ENCODE results near the gene TRPM3.

TRPM3 gene

GRCh38 chr9:70813141-70813540 is 308.3 kb downstream of the TRPM3 start:
- Histone ChIP-seq H3K4me3 (ENCODE audit: extremely low read depth, insufficient read depth, low read length, poor library complexity, severe bottlenecking) (no peak overlapping the region), H3K4me1 (ENCODE audit: control insufficient read depth, insufficient read depth, low read length, poor library complexity, severe bottlenecking) (no peaks in the 10 kb centered on the region), H3K9me3 (ENCODE audit: control insufficient read depth, low read length) (peaks cover 3% of the 10 kb centered on the region), H3K36me3 (ENCODE audit: control insufficient read depth, insufficient read depth, low read length) (no peaks in the 10 kb centered on the region), H3K27ac (ENCODE audit: low read depth, low read length, severe bottlenecking) (no peak overlapping the region)
- WGBS, 2 experiments (ENCODE audit: insufficient coverage in 2 of 2): no CpG with 5 or more reads among the region's 2 CpGs

DNA sequence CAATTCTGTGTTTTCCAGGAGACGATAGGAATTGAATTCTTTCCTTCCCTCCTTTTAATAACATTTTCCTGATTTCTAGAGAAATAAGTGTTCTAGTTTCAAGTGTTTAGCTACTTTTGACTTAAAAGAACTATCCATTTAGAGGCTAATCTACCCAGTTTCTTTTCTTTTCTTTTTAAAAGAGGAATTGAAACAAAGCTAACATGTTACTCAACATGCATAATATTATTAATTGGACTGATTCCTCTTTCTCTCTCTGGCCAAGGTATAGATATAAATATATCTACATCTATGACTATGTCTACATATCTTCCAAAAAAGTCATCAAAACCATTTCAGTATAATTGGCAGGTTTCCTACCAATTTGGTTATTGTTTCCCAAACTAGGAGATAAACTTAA is 309.8 kb downstream of the TRPM3 start:
- Histone ChIP-seq H3K27ac (ENCODE audit: low read depth, low read length, severe bottlenecking) (no peak overlapping the region), H3K4me1 (ENCODE audit: control insufficient read depth, insufficient read depth, low read length, poor library complexity, severe bottlenecking) (no peaks in the 10 kb centered on the region), H3K4me3 (ENCODE audit: extremely low read depth, insufficient read depth, low read length, poor library complexity, severe bottlenecking) (no peak overlapping the region), H3K9me3 (ENCODE audit: control insufficient read depth, low read length) (peaks cover 3% of the 10 kb centered on the region), H3K36me3 (ENCODE audit: control insufficient read depth, insufficient read depth, low read length) (no peaks in the 10 kb centered on the region)
- WGBS, 2 experiments (ENCODE audit: insufficient coverage in 2 of 2): no CpG with 5 or more reads among the region's 1 CpG

DNA sequence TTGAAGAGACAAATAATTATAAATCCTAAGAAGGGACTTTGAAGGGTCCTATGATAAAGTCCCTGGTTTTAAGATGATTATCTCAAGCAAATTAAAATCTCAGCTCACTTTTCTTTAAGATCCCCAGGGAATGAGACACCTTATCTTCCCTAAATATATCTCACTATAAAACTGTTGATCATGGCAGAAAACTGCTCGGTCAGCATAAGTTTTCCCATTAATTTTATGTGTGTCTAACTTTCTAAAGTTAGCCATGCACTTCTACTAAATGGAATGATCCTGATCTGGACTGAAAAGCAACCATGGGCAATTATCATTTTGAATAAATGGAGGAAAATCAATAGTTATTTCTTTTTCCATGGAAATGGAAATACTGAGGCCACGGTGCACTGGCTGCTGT is 314.5 kb downstream of the TRPM3 start:
- no peak overlapping the region for H3K27ac ChIP-seq (ENCODE audit: low read depth, low read length, severe bottlenecking)
- H3K4me1 ChIP-seq (ENCODE audit: control insufficient read depth, insufficient read depth, low read length, poor library complexity, severe bottlenecking): no peaks in the 10 kb centered on the region
- no peaks in the 10 kb centered on the region for H3K36me3 ChIP-seq (ENCODE audit: control insufficient read depth, insufficient read depth, low read length)
- no peak overlapping the region for H3K4me3 ChIP-seq (ENCODE audit: extremely low read depth, insufficient read depth, low read length, poor library complexity, severe bottlenecking)
- no CpG with 5 or more reads among the region's 2 CpGs for WGBS, 2 experiments (ENCODE audit: insufficient coverage in 2 of 2)
- H3K9me3 ChIP-seq (ENCODE audit: control insufficient read depth, low read length): no peaks in the 10 kb centered on the region

GRCh38 chr9:70805949-70806348 is 315.5 kb downstream of the TRPM3 start:
- H3K9me3 ChIP-seq (ENCODE audit: control insufficient read depth, low read length): no peaks in the 10 kb centered on the region
- H3K4me1 ChIP-seq (ENCODE audit: control insufficient read depth, insufficient read depth, low read length, poor library complexity, severe bottlenecking): no peaks in the 10 kb centered on the region
- no peak overlapping the region for H3K27ac ChIP-seq (ENCODE audit: low read depth, low read length, severe bottlenecking)
- H3K4me3 ChIP-seq (ENCODE audit: extremely low read depth, insufficient read depth, low read length, poor library complexity, severe bottlenecking): no peak overlapping the region
- H3K36me3 ChIP-seq (ENCODE audit: control insufficient read depth, insufficient read depth, low read length): no peaks in the 10 kb centered on the region
- 93 to 98% methylated on average over 4 to 5 of the region's 6 CpGs for WGBS, 2 experiments (ENCODE audit: insufficient coverage in 2 of 2)

DNA sequence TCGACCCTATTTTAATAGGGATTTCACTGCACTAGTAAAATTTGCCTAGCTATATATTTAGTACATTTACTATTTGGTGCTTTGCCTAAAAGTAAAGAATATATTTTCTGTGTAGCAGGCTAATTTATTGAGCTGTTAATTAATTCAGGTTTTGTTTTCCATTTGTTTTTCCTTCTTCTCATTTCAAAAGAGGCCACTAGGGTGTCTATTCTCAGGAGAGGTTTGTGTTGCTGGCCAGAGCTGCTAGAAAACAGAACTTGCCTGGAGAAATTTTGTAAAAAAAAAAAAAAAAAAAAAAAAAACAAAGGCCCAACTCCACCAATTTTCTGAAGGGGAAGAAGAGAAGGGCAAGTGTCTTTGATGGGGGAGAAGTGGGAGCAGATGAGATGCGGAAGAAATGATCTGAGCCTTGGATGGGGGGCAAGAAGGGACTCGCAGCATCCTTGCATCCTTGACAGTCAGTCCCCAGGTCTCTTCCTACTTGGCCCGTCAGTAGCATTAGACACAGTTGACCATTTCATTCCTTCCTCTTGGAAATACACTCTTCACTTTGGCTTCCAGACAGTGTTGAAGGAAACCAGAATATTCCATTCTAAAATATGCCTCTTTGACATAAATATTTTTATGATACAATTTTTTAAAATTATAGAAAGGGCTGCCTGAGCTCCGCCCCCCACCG is 318.5 kb downstream of the TRPM3 start:
- 60% methylated on average over 1 to 2 of the region's 6 CpGs for WGBS, 2 experiments (ENCODE audit: insufficient coverage in 2 of 2)

GRCh38 chr9:70802206-70802605 is 319.2 kb downstream of the TRPM3 start:
- H3K9me3 ChIP-seq (ENCODE audit: control insufficient read depth, low read length): no peaks in the 10 kb centered on the region
- no peaks in the 10 kb centered on the region for H3K36me3 ChIP-seq (ENCODE audit: control insufficient read depth, insufficient read depth, low read length)
- H3K4me1 ChIP-seq (ENCODE audit: control insufficient read depth, insufficient read depth, low read length, poor library complexity, severe bottlenecking): no peaks in the 10 kb centered on the region
- WGBS, 2 experiments (ENCODE audit: insufficient coverage in 2 of 2): no CpG with 5 or more reads among the region's 1 CpG
- H3K27ac ChIP-seq (ENCODE audit: low read depth, low read length, severe bottlenecking): no peak overlapping the region
- no peak overlapping the region for H3K4me3 ChIP-seq (ENCODE audit: extremely low read depth, insufficient read depth, low read length, poor library complexity, severe bottlenecking)

More for the DNA sequence above, 318.5 kb downstream of the TRPM3 start:
- Histone ChIP-seq H3K36me3 (ENCODE audit: control insufficient read depth, insufficient read depth, low read length) (no peaks in the 10 kb centered on the region), H3K4me3 (ENCODE audit: extremely low read depth, insufficient read depth, low read length, poor library complexity, severe bottlenecking) (no peak overlapping the region), H3K27ac (ENCODE audit: low read depth, low read length, severe bottlenecking) (no peak overlapping the region), H3K9me3 (ENCODE audit: control insufficient read depth, low read length) (no peaks in the 10 kb centered on the region), H3K4me1 (ENCODE audit: control insufficient read depth, insufficient read depth, low read length, poor library complexity, severe bottlenecking) (no peaks in the 10 kb centered on the region)

DNA sequence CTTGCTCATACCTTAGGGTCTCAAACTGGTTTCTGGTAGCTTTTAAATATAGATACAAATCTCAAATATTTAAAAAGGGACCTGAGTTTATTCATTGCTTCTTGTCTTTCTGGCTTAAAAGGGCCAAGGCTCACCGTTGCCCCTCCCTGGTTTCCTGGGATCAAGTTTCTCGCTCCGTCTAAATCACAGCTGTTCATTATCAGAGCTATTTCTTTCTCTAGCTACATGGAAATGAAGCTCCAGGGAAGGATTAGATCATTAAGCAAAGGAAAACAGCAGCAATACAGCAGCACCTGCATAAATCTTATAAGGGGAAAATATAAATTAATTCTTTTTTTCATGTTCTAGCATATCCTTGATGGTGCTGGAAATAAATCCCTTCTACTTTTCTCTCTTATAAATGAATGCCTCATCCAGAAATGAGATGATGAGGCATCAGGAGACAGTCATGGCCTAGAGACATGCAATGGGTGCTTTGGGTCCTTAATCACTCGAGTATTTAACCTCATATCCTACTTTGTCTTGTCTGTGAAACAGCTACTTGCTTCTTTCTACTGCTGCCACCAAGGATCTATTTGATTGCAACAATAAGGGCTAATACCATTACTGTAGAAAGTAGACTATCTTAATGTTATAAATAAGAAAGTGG is 320.1 kb downstream of the TRPM3 start:
- 67 to 90% methylated on average over 1 to 2 of the region's 4 CpGs for WGBS, 2 experiments (ENCODE audit: insufficient coverage in 2 of 2)

DNA sequence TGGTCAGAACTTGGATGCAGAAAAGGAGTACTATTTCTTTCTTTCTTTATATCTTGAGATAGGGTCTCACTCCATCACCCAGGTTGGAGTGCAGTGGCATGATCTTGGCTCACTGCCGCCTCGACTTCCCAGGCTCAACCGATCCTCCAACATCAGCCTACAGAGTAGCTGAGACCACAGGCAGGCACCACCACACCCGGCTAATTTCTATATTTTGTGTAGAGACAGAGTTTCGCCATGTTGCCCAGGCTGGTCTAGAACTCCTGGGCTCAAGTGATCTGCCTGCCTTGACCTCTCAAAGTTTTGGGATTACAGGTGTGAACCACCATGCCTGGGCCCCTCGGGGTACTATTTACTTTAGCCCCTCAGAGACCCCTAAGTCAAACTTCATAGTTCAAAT is 323.4 kb downstream of the TRPM3 start:
- H3K4me1 ChIP-seq (ENCODE audit: control insufficient read depth, insufficient read depth, low read length, poor library complexity, severe bottlenecking): no peaks in the 10 kb centered on the region
- H3K36me3 ChIP-seq (ENCODE audit: control insufficient read depth, insufficient read depth, low read length): no peaks in the 10 kb centered on the region
- no peak overlapping the region for H3K4me3 ChIP-seq (ENCODE audit: extremely low read depth, insufficient read depth, low read length, poor library complexity, severe bottlenecking)
- no peak overlapping the region for H3K27ac ChIP-seq (ENCODE audit: low read depth, low read length, severe bottlenecking)
- WGBS, 2 experiments (ENCODE audit: insufficient coverage in 2 of 2): 90 to 95% methylated on average over 5 to 6 of the region's 6 CpGs
- H3K9me3 ChIP-seq (ENCODE audit: control insufficient read depth, low read length): no peaks in the 10 kb centered on the region

More for the DNA sequence above, 320.1 kb downstream of the TRPM3 start:
- Histone ChIP-seq H3K4me1 (ENCODE audit: control insufficient read depth, insufficient read depth, low read length, poor library complexity, severe bottlenecking) (no peaks in the 10 kb centered on the region), H3K4me3 (ENCODE audit: extremely low read depth, insufficient read depth, low read length, poor library complexity, severe bottlenecking) (no peak overlapping the region), H3K9me3 (ENCODE audit: control insufficient read depth, low read length) (no peaks in the 10 kb centered on the region), H3K27ac (ENCODE audit: low read depth, low read length, severe bottlenecking) (no peak overlapping the region), H3K36me3 (ENCODE audit: control insufficient read depth, insufficient read depth, low read length) (no peaks in the 10 kb centered on the region)

GRCh38 chr9:70795841-70796240 is 325.6 kb downstream of the TRPM3 start:
- no peak overlapping the region for H3K4me3 ChIP-seq (ENCODE audit: extremely low read depth, insufficient read depth, low read length, poor library complexity, severe bottlenecking)
- WGBS, 2 experiments (ENCODE audit: insufficient coverage in 2 of 2): 100% methylated on average over 1 of the region's 2 CpGs; no CpG with 5 or more reads in 1 of the 2 experiments
- H3K9me3 ChIP-seq (ENCODE audit: control insufficient read depth, low read length): no peaks in the 10 kb centered on the region
- no peaks in the 10 kb centered on the region for H3K4me1 ChIP-seq (ENCODE audit: control insufficient read depth, insufficient read depth, low read length, poor library complexity, severe bottlenecking)
- H3K27ac ChIP-seq (ENCODE audit: low read depth, low read length, severe bottlenecking): no peak overlapping the region
- no peaks in the 10 kb centered on the region for H3K36me3 ChIP-seq (ENCODE audit: control insufficient read depth, insufficient read depth, low read length)

GRCh38 chr9:70792796-70793195 is 328.6 kb downstream of the TRPM3 start:
- Histone ChIP-seq H3K4me1 (ENCODE audit: control insufficient read depth, insufficient read depth, low read length, poor library complexity, severe bottlenecking) (no peaks in the 10 kb centered on the region), H3K4me3 (ENCODE audit: extremely low read depth, insufficient read depth, low read length, poor library complexity, severe bottlenecking) (no peak overlapping the region), H3K27ac (ENCODE audit: low read depth, low read length, severe bottlenecking) (no peak overlapping the region), H3K36me3 (ENCODE audit: control insufficient read depth, insufficient read depth, low read length) (no peaks in the 10 kb centered on the region), H3K9me3 (ENCODE audit: control insufficient read depth, low read length) (no peaks in the 10 kb centered on the region)
- no CpG with 5 or more reads among the region's 1 CpG for whole genome bisulfite sequencing, 2 experiments (ENCODE audit: insufficient coverage in 2 of 2)

- 100% methylated on average over 1 to 2 of the region's 3 CpGs for WGBS, 2 experiments (ENCODE audit: insufficient coverage in 2 of 2)
- Histone ChIP-seq H3K36me3 (ENCODE audit: control insufficient read depth, insufficient read depth, low read length) (no peaks in the 10 kb centered on the region), H3K4me3 (ENCODE audit: extremely low read depth, insufficient read depth, low read length, poor library complexity, severe bottlenecking) (no peak overlapping the region), H3K9me3 (ENCODE audit: control insufficient read depth, low read length) (no peaks in the 10 kb centered on the region), H3K4me1 (ENCODE audit: control insufficient read depth, insufficient read depth, low read length, poor library complexity, severe bottlenecking) (no peaks in the 10 kb centered on the region), H3K27ac (ENCODE audit: low read depth, low read length, severe bottlenecking) (no peak overlapping the region)
Observed at GRCh38 chr9:70791936-70792335, 329.5 kb downstream of the TRPM3 start.
